H1 (cell line): ENCODE data around the gene ECPAS. TPM values are rescaled to one million over a fixed set of nuclear protein-coding genes. Genes with fewer than 3 reads are reported as not detected.

Source experiments
- ATF3 ChIP-seq: IDR thresholded peaks from 2 replicates; pipeline ENCODE4 v1.6.1; 2011; ENCODE audit warnings: low read depth, mild to moderate bottlenecking, low read length; ENCODE audit not compliant: insufficient read depth
- GABPA ChIP-seq: IDR thresholded peaks from 2 replicates; pipeline ENCODE4 v1.6.1; 2011; ENCODE audit warnings: mild to moderate bottlenecking, low read length, moderate library complexity, borderline replicate concordance; ENCODE audit not compliant: insufficient read depth
- KDM4A ChIP-seq: IDR thresholded peaks from one replicate; pipeline ENCODE4 v1.7.1; 2012; ENCODE audit warnings: low read depth, mild to moderate bottlenecking, moderate library complexity, low read length, inconsistent platforms; ENCODE audit not compliant: severe bottlenecking
- MAFK ChIP-seq: IDR thresholded peaks from 2 replicates; pipeline ENCODE4 v1.6.1; 2012; ENCODE audit warnings: low read depth, mild to moderate bottlenecking, improper control_type of control experiment, low read length
- RBBP5 ChIP-seq: IDR thresholded peaks from 2 replicates; pipeline ENCODE4 v1.7.1; 2012; ENCODE audit warnings: low read depth, mild to moderate bottlenecking, inconsistent platforms, low read length, moderate library complexity, borderline replicate concordance
- SP4 ChIP-seq: IDR thresholded peaks from 2 replicates; pipeline ENCODE4 v1.6.1; 2012; ENCODE audit warnings: low read length, inconsistent platforms
- YY1 ChIP-seq: IDR thresholded peaks from 2 replicates; pipeline ENCODE4 v1.6.1; 2011; ENCODE audit warnings: low read depth, mild to moderate bottlenecking, low read length
- ZNF274 ChIP-seq: IDR thresholded peaks from 2 replicates; pipeline ENCODE4 v1.7.0; 2012; ENCODE audit warnings: low read length, borderline replicate concordance; ENCODE audit errors: extremely low read depth
- polyA plus RNA-seq, 7 experiments: library from polyadenylated mRNA; depleted of rRNA in 3 of 7; stranded (reverse) in 5 of 7; unstranded in 2 of 7; fragments of >200 nt in 5 of 7; fragments of 200-250 nt in 2 of 7; gene quantifications; 1 replicate in 5 of 7; 2 replicates in 1 of 7; 4 replicates in 1 of 7; pipeline versions ENCODE4 v1.2.1 to v1.2.3, GENCODE V29; 2011 to 2013; ENCODE audit warnings: missing spikeins in 2 of 7, mixed read lengths in 2 of 7
- total RNA-seq: library from RNA; stranded (reverse); fragmentation: NEBNext Ultra II Directional; extraction: Animal tissue kit (Norgen Biotek cat#: 25700); gene quantifications from 2 replicates; pipeline ENCODE4 v1.2.1, GENCODE V29; 2021

Gene ECPAS
- total and polyA plus RNA-seq, 2 of the 8 experiments (the other 6 are each of a cell fraction or from before 2014, with no cell fraction given): 20.9 to 131 TPM

GRCh38 chr9:111527347-111527746 is 43.2 kb upstream of the ECPAS start (continued):
- no peak for TF ChIP-seq GABPA
- TF ChIP-seq YY1: no peak
- no peak for TF ChIP-seq KDM4A
- no peak for TF ChIP-seq RBBP5
- no peak for TF ChIP-seq ZNF274
- TF ChIP-seq SP4: no peak
- TF ChIP-seq ATF3: no peak
- TF ChIP-seq MAFK: no peak
